SW480 (cell line): ENCODE results near the gene PLCB1.

Experiments used
- DNase-seq: peaks from one replicate; pipeline ENCODE4 v3.0.0-alpha.2; 2016; ENCODE audit warnings: low spot score

The PLCB1 gene

DNA sequence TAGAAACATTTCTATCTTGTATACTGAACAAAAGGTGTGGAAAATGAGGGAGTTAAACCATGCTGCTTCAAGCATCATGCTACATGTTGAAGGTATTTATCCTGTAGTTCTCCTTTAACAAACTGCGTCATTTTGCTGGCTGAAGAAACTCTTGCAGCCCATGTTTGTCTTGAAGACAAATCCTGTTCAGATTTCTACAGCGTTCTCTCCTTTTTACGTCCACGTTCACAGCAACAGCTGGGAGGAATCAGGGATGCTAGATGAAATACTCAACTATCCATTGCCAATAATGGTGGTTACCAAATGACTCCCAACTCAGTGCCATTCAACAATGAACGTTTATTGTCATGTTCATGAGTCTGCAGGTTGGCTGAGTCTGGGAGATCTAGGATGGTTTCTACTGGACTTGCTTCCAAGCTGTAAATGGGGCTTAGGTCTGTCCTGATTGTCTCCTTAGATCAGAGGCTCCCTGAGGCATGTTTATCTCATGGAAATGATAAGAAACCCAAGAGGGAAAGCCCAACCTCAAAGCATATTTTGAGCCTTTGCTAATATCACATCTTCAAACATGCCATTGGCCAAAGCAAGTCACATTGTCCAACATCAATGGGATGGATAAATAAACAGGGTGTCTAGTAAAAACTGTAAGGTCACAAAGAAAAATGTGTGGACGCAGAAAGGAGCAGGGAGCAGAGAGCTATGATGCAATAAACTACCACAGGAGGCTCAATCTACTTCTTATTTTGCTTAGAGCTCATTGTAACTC, 2.7 kb upstream of the PLCB1 start:
- DNase-seq = no peak

GRCh38 chr20:8130840-8131526, 1.1 kb upstream of the PLCB1 start:
- DNase-seq = no peak

GRCh38 chr20:8132484-8133309, 631 bp downstream of the PLCB1 start:
- DNase-seq = no peak

GRCh38 chr20:8133310-8133768, 1.3 kb downstream of the PLCB1 start:
- no peak for DNase-seq

DNA sequence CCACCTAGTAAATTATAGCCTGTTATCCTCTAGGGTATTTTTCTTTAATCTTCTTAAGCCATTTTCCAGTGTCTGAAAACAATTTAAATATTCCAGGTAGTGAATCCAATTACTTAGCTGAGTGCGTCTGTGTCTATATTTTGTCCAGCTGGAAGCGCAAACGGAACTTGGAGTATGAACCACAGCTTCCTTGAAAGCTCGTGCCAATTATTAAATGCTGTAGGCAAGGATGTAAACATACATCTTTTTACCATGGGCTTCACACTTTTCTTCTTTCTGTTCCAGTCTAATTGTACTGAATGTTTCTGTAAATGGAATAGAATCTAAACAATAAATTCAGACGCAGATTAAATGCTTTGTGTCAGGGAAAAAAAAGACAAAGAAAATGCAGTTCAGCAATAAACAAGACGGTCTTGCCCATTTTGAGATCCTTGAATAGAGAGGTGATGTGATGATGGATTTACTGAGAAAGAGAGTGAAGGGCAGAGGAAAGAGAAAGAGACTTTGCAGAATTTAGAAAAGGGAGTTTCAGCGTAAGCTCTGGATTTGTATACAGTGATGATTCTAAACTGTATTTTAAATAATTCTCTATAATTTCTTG, 1.9 kb downstream of the PLCB1 start:
- DNase-seq = no peak

- DNase-seq = no peak
These were observed 7.8 kb downstream of the PLCB1 start for GRCh38 chr20:8139899-8140298.

GRCh38 chr20:8143474-8143873, 11.4 kb downstream of the PLCB1 start:
- DNase-seq = no peak

DNA sequence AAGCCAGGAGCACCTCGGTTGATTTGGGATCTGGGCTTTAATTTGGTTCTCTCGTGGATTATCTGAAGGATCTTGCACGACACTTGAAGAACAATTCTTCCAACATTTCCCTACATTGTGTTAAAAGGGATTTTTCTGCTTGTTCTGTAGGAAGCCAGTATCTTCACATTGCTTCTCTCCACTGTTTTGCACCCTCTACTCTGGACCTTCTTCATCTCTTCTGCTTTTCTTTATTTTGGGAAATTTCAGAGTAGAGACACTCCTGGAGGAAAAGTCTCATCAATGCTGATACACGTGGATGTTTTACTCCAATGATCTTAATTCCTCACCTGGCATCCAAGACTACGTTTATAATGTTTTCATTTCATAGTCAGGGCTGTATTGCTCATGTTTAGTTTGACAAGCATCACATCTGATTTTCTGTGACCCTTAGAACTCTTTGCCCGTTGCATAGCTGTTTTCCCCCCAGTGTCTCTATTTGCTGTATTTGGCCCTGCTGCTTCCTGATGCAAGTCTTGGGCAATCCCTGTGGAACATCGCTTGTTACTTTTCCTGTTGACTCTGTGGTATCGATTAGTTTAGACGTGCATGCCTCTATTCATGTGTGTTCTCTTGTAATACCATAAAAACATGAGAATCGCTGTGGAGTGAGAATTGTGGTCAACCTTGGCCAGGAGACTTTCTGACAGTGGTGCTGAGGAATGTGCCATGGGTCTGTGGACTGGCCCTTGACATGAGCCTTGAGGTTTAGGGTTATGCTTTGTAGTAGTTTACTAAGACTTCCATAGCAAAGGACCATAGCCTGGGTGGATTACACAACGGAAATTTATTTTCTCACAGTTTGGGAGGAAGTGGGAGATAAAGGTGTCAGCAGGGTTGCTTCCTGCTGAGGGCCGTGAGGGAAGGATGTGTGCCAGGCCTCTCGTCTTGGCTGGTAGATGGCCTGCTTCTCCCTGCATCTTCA, 12.5 kb downstream of the PLCB1 start:
- peak; percentile 88 for DNase-seq

- DNase-seq = no peak
These were observed 13.4 kb downstream of the PLCB1 start for GRCh38 chr20:8145246-8146168.

DNA sequence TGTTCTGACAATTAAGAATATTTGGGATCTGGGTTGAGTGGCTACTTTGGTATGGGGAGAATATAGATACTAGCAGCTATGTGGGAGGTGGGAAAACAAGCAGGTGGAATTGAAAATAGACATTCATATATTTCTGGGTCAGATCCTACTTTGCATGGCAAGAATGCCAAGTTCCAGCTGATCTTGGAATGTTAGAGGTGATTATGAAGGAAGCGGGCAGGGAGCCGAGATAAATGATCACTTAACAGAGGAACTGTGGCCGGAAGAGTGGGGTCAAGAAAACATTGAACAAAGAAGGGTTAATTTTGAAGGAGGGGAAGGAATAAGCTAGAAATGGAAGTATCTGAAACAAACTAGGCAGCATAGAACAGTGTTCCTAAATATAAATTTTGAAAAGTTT, 15.4 kb downstream of the PLCB1 start:
- DNase-seq = no peak

DNA sequence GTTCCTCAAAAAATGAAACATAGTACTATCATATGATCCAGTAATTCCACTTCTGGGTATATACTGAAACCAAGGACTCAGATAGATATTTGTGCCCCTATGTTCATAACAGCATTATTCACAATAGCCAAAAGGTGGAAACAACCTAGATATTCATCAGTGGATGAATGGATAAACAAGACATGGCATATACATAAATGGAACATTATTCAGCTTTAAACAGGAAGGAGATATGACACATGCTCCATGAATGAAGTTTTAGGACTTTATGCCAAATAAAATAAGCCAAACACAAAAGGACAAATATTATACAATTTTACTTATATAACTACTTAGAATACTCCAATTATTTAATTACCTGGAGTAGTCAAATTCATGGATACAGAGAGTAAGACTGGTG, 16.4 kb downstream of the PLCB1 start:
- no peak for DNase-seq

- no peak for DNase-seq
These were observed 18.5 kb downstream of the PLCB1 start for GRCh38 chr20:8150591-8150990.

GRCh38 chr20:8151372-8151771, 19.3 kb downstream of the PLCB1 start:
- no peak for DNase-seq

- DNase-seq = no peak
These were observed 20.1 kb downstream of the PLCB1 start for GRCh38 chr20:8152183-8152582.

DNA sequence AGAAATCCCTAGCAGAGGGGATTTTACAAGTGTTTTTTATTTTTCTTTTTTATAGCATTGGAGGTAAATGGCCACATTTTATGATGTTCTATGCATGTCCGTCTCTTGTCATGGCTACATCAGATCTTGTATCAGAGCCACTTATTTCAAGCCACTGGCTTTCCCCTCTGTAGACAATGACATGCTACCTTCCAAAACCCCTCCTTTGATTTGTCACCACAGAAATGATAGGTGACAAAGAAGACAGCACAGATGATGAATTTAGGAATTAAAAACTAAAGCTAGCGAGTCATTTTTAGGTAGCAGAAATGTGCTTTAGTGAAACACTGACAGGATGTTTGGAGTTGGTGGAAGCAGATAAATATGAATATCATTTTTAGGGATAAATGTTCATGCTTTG, 20.8 kb downstream of the PLCB1 start:
- DNase-seq = no peak

DNA sequence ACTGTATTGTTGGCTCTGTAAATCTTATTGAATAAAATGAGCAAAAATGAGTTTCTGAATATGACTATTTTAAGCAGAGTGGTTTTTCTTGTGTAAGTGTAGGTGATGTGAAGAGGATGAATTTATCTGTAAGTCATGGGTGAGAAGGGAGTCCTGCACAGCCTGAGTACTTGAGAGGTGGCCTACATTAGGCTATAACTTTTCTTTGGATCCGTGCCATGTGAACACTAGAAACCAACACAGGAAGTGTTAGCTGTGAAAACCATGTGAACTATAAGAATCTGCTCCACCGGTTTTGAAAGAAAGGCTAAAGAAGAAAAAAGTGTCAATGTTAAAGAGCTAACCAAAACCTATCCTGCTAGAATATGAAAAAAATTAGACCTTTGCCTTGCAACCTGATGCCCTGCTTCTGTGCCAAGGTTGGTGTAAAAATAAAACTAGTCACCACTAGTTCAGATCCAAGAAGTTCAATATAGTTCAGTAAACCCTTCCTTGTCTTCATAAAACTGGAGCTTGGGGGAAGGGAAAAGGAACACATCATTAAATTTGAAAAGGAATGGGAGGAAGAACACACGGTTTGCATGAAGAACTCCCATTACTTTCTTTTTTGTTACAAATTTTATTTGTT, 21.3 kb downstream of the PLCB1 start:
- DNase-seq = no peak

GRCh38 chr20:8154638-8155037, 22.6 kb downstream of the PLCB1 start:
- no peak for DNase-seq

- peak; percentile 9 for DNase-seq
These were observed 23.2 kb downstream of the PLCB1 start for GRCh38 chr20:8155229-8155628.

GRCh38 chr20:8155812-8156211, 23.7 kb downstream of the PLCB1 start:
- DNase-seq = peak; percentile 60
